Measurements from ENCODE around the gene SCN1B.

GRCh38 chr19:35046461-35046860 is 16.2 kb downstream of the SCN1B start:
- TF ChIP-seq CTCF (IDR thresholded peaks at IDR 0.05 in 4 of 5, conservative IDR thresholded peaks at IDR 0.05 in 1 of 5) (no peak), POLR2A (IDR thresholded peaks at IDR 0.05) (no peak)
